ENCODE data around the gene PCBP3.

DNA sequence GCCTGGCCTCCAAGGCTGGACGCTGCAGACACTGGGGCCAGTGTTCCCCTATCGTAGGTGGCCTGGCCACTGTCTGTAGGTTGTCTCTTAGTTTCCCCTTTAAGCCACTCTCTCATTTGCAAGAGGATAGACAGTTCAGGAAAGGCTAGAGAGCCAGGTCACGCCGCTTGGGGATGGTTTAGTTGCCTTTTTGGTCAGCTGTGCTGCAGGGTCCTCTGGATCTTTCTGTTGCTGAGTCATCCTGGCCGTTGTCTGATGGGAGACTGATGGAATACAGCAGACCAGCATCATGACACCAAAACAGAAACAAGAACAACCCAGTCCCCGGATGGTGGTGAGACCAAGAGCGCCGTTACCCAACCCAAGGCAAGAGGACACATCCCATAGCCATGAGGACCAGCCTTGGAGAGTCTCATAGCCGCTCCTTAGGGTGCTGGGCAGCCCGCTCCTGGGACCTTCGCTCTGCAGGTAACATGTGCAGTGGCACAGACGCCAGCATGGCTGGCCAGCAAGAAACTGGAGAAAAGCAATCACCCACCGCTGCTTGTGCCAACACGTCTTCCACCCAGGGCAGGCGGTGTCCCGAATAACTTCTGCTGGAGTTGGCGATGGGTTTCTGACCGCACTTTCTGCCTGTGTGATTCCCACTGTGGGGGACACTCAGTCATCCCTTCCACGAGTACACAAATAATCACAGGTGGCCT is 258.9 kb downstream of the PCBP3 start:
- TF ChIP-seq POLR2A (IDR thresholded peaks at IDR 0.05) (no peak), CTCF (IDR thresholded peaks at IDR 0.05) (no peak)

Data from right lobe of liver (tissue), 4 donors.